Caco-2 (cell line): ENCODE results near the gene IKZF3. TPM values are rescaled to one million over a fixed set of nuclear protein-coding genes. Genes with fewer than 3 reads are reported as not detected.
"Not testable (repeated sequence)": the region's sequence is repeated elsewhere in the genome, so short reads cannot be mapped to it uniquely, and the experiment has no call there.

Experiments used
- BruUV-seq: library from RNA; stranded (reverse); fragments of 400-500 nt; replicated peaks from 2 replicates; lab custom pipeline; 2021; lab: Mats Ljungman, UMichigan
- CTCF ChIA-PET: fragments of 300-600 bp; sonication (Branson Sonifier 250); formaldehyde crosslinking; loops from one replicate; lab custom pipeline; 2022; ENCODE audit warnings: antibody characterized with exemption; lab: Charles Lee
- POLR2A ChIA-PET: fragments of 300-600 bp; sonication (Branson Sonifier 250); formaldehyde crosslinking; loops from one replicate; lab custom pipeline; 2022; ENCODE audit warnings: antibody characterized with exemption; lab: Charles Lee
- DNase-seq, 2 experiments: peaks; one replicate each; pipeline versions ENCODE4 v3.0.0 to v3.0.0-alpha.2; 2020 to 2022
- H3K27me3 ChIP-seq: replicated peaks from 2 replicates; pipeline ENCODE4 v1.6.0; 2011; ENCODE audit warnings: low read length; ENCODE audit not compliant: control insufficient read depth, insufficient read depth
- H3K36me3 ChIP-seq: 2 replicates; pipeline ENCODE4 v1.5.1; 2011; ENCODE audit warnings: low read length; ENCODE audit not compliant: control insufficient read depth, insufficient read depth
- H3K4me1 ChIP-seq: fragments of 250-450 bp; sonication (Bioruptor Pico); 2 replicates; pipeline ENCODE4 v1.5.1; 2020; ENCODE audit warnings: mild to moderate bottlenecking
- H3K4me3 ChIP-seq: 2 replicates; pipeline ENCODE4 v1.5.1; 2011; ENCODE audit warnings: low read depth, mild to moderate bottlenecking, control low read depth, low read length
- H3K9me3 ChIP-seq: fragments of 250-450 bp; sonication (Bioruptor Pico); 2 replicates; pipeline ENCODE4 v1.5.1; 2020; ENCODE audit warnings: mild to moderate bottlenecking, moderate library complexity
- H3K27ac Mint-ChIP-seq: one replicate; pipeline ENCODE4 v1.8.0; 2022; ENCODE audit warnings: mixed read lengths; ENCODE audit not compliant: unreplicated experiment
- H3K27me3 Mint-ChIP-seq: one replicate; pipeline ENCODE4 v1.8.0; 2022; ENCODE audit warnings: mixed read lengths; ENCODE audit not compliant: insufficient read depth, unreplicated experiment
- H3K36me3 Mint-ChIP-seq: one replicate; pipeline ENCODE4 v1.8.0; 2022; ENCODE audit warnings: mild to moderate bottlenecking, mixed read lengths; ENCODE audit not compliant: insufficient read depth, unreplicated experiment
- H3K4me1 Mint-ChIP-seq: one replicate; pipeline ENCODE4 v1.8.0; 2022; ENCODE audit warnings: low read depth, mixed read lengths; ENCODE audit not compliant: unreplicated experiment
- H3K4me3 Mint-ChIP-seq: one replicate; pipeline ENCODE4 v1.8.0; 2022; ENCODE audit warnings: mild to moderate bottlenecking, moderate library complexity, mixed read lengths; ENCODE audit not compliant: unreplicated experiment
- H3K9me3 Mint-ChIP-seq: one replicate; pipeline ENCODE4 v1.8.0; 2022; ENCODE audit warnings: mixed read lengths; ENCODE audit not compliant: unreplicated experiment
- CTCF ChIP-seq, 2 experiments: fragments of 200-600 bp in 1 of 2; IDR thresholded peaks; 1 replicate in 1 of 2; 2 replicates in 1 of 2; pipeline versions ENCODE4 v1.5.1 to v1.8.0; 2011 to 2022; ENCODE audit warnings: antibody characterized with exemption in 1 of 2, control low read depth in 1 of 2, inconsistent platforms in 1 of 2, low read depth in 1 of 2, low read length in 1 of 2, mild to moderate bottlenecking in 1 of 2, moderate library complexity in 1 of 2; ENCODE audit not compliant: insufficient read depth in 1 of 2, severe bottlenecking in 1 of 2, unreplicated experiment in 1 of 2
- intact Hi-C: fragments of 100-400 bp; cut with micrococcal nuclease; formaldehyde crosslinking; loops from one replicate; pipeline ENCODE4 v1.10.0; 2022; ENCODE audit not compliant: unreplicated experiment
- total RNA-seq: library from RNA; stranded (reverse); gene quantifications from 2 replicates; pipeline ENCODE4 v1.2.3, GENCODE V29; 2022

The IKZF3 gene
- total RNA-seq, 1 experiment from 2014 or later = 2.8 TPM

- CTCF ChIA-PET = no interaction called here
- no peak for TF ChIP-seq CTCF (IDR thresholded peaks at IDR 0.05; ENCODE audit: insufficient read depth in 1 of 2, low read depth in 1 of 2, low read length in 1 of 2, severe bottlenecking in 1 of 2, unreplicated experiment in 1 of 2)
- peaks cover 83% of the 10 kb centered on the region for H3K36me3 Mint-ChIP-seq
- no peaks in the 10 kb centered on the region for H3K4me1 Mint-ChIP-seq
- no peak for DNase-seq
- no peaks in the 10 kb centered on the region for H3K9me3 Mint-ChIP-seq
- POLR2A ChIA-PET = no interaction called here
- no peaks in the 10 kb centered on the region for H3K27me3 ChIP-seq
- no peak overlapping the region for H3K4me3 Mint-ChIP-seq
- H3K4me1 ChIP-seq = peaks cover 10% of the 10 kb centered on the region
- intact Hi-C loops = no loop called here
- BruUV-seq = no TSS peak
- no peak overlapping the region for H3K4me3 ChIP-seq
- H3K36me3 ChIP-seq = peaks cover 5% of the 10 kb centered on the region
- no peaks in the 10 kb centered on the region for H3K9me3 ChIP-seq
- no peak overlapping the region for H3K27ac Mint-ChIP-seq
- H3K27me3 Mint-ChIP-seq = no peaks in the 10 kb centered on the region
These were observed 136.6 kb downstream of the IKZF3 start for GRCh38 chr17:39727556-39727955.

DNA sequence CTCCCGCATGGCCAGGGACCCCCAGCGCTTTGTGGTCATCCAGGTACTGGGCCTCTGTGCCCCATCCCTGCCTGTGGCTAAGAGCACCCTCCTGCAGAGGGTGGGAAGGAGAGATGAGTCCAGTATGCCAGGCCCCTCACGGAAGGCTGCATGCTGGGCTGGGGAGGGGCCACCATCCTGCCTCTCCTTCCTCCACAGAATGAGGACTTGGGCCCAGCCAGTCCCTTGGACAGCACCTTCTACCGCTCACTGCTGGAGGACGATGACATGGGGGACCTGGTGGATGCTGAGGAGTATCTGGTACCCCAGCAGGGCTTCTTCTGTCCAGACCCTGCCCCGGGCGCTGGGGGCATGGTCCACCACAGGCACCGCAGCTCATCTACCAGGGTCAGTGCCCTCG is 137.5 kb downstream of the IKZF3 start:
- Mint-ChIP-seq H3K4me3 (no peak overlapping the region), H3K27ac (no peak overlapping the region), H3K36me3 (peaks cover 87% of the 10 kb centered on the region), H3K4me1 (no peaks in the 10 kb centered on the region), H3K9me3 (no peaks in the 10 kb centered on the region), H3K27me3 (no peaks in the 10 kb centered on the region)
- H3K4me3 ChIP-seq = no peak overlapping the region
- no peaks in the 10 kb centered on the region for H3K9me3 ChIP-seq
- POLR2A ChIA-PET = no interaction called here
- DNase-seq = no peak
- no peaks in the 10 kb centered on the region for H3K27me3 ChIP-seq
- no peak for TF ChIP-seq CTCF (IDR thresholded peaks at IDR 0.05; ENCODE audit: insufficient read depth in 1 of 2, low read depth in 1 of 2, low read length in 1 of 2, severe bottlenecking in 1 of 2, unreplicated experiment in 1 of 2)
- peaks cover 6% of the 10 kb centered on the region for H3K36me3 ChIP-seq
- CTCF ChIA-PET = interaction anchor here (1.0 kb wide), 1 partner anchor 105 kb away, joined by 3 read pairs; no protein-coding TSS in a partner anchor
- no TSS peak for BruUV-seq
- intact Hi-C loops = no loop called here
- H3K4me1 ChIP-seq = peaks cover 10% of the 10 kb centered on the region

GRCh38 chr17:39725923-39726322 is 138.2 kb downstream of the IKZF3 start:
- H3K4me3 Mint-ChIP-seq, intact Hi-C loops, H3K9me3 Mint-ChIP-seq, H3K4me3 ChIP-seq, H3K4me1 ChIP-seq, H3K27me3 Mint-ChIP-seq, POLR2A ChIA-PET, H3K36me3 ChIP-seq, DNase-seq, H3K4me1 Mint-ChIP-seq, H3K9me3 ChIP-seq, BruUV-seq, H3K27me3 ChIP-seq: not testable (repeated sequence)
- Mint-ChIP-seq H3K36me3 (peaks cover 88% of the 10 kb centered on the region), H3K27ac (peak overlapping the region; percentile 13)
- CTCF ChIA-PET = interaction anchor here (1.0 kb wide), 1 partner anchor 104 kb away, joined by 3 read pairs; no protein-coding TSS in a partner anchor

DNA sequence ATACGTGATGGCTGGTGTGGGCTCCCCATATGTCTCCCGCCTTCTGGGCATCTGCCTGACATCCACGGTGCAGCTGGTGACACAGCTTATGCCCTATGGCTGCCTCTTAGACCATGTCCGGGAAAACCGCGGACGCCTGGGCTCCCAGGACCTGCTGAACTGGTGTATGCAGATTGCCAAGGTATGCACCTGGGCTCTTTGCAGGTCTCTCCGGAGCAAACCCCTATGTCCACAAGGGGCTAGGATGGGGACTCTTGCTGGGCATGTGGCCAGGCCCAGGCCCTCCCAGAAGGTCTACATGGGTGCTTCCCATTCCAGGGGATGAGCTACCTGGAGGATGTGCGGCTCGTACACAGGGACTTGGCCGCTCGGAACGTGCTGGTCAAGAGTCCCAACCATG is 139.4 kb downstream of the IKZF3 start:
- Mint-ChIP-seq H3K27me3 (no peaks in the 10 kb centered on the region), H3K4me1 (no peaks in the 10 kb centered on the region), H3K27ac (no peak overlapping the region), H3K9me3 (no peaks in the 10 kb centered on the region), H3K4me3 (no peak overlapping the region), H3K36me3 (peaks cover 87% of the 10 kb centered on the region)
- H3K36me3 ChIP-seq = peaks cover 6% of the 10 kb centered on the region
- no TSS peak for BruUV-seq
- intact Hi-C loops = no loop called here
- DNase-seq = no peak
- H3K27me3 ChIP-seq = no peaks in the 10 kb centered on the region
- TF ChIP-seq CTCF (IDR thresholded peaks at IDR 0.05; ENCODE audit: insufficient read depth in 1 of 2, low read depth in 1 of 2, low read length in 1 of 2, severe bottlenecking in 1 of 2, unreplicated experiment in 1 of 2) = no peak
- ChIA-PET CTCF (no interaction called here), POLR2A (no interaction called here)
- 0 out of 2 replicates have a peak, but pooled peaks cover 3% of the 10 kb centered on the region for H3K4me1 ChIP-seq
- H3K9me3 ChIP-seq = no peaks in the 10 kb centered on the region
- no peak overlapping the region for H3K4me3 ChIP-seq
